Measurements from ENCODE around the gene CUEDC1. TPM values are rescaled to one million over a fixed set of nuclear protein-coding genes. Genes with fewer than 3 reads are reported as not detected.

The CUEDC1 gene
- total RNA-seq, 1 donor from 2014 or later: 3.9 TPM

DNA sequence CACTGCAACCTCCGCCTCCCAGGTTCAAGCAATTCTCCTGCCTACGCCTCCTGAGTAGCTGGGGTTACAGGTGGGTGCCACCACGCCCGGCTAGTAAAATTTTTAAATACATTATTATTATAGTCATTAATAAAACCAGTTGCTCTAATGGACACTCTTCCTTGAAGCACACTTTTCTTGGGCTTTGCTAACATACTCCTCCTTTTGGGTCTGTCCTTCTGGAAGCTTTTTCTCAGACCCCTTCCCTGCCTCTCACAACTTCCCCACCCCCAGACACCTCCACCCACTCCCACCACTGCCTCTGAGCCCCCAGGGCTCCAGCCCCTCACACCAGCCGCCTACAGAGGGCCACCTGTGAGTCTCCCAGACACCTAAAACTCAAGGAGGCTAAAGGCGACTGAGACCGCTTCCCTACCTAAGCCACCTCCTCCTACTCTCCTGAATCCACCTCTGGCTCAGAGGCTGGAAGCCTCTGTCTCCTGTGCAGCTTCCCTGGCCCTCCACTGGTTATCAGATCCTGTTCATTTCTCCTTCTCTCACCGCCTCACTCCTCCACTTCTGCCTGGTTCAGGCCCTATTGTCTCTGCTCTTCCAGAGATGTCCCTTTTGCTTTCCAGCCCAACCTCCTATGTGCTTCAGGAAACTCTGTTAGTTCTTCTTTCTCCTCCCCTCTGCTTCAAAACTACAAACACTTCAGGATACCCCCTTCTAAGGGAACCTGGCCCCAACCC lies 2.1 kb upstream of the CUEDC1 start:
- DNase-seq (ENCODE audit: low read depth in 2 of 2): no peak

- DNase-seq (ENCODE audit: low read depth in 2 of 2): no peak
These were observed 1.3 kb upstream of the CUEDC1 start for GRCh38 chr17:57956291-57957119.

GRCh38 chr17:57954397-57955182 lies 622 bp downstream of the CUEDC1 start:
- DNase-seq (ENCODE audit: low read depth in 2 of 2): peak in 1 of 2 donors; percentile 49

GRCh38 chr17:57953705-57954396 lies 1.4 kb downstream of the CUEDC1 start:
- no peak for DNase-seq (ENCODE audit: low read depth in 2 of 2)

GRCh38 chr17:57953219-57953618 lies 2.0 kb downstream of the CUEDC1 start:
- DNase-seq (ENCODE audit: low read depth in 2 of 2): no peak

DNA sequence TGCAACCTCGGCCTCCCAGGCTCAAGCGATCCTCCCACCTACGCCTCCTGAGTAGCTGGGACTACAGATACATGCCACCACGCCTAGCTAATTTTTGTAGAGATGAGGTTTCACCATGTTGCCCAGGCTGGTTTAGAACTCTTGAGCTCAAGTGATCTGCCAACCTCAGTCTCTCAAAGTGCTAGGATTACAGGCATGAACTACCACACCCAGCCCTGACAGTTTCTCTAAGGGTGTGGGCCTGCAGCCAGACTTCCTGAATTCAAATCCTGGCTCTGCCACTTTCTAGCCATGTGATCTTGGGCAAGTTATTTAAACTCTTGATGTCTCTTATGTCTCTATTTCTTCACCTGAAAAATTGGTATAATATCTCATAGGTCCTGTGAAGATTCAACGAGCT lies 5.6 kb downstream of the CUEDC1 start:
- no peak for DNase-seq (ENCODE audit: low read depth in 2 of 2)

DNA sequence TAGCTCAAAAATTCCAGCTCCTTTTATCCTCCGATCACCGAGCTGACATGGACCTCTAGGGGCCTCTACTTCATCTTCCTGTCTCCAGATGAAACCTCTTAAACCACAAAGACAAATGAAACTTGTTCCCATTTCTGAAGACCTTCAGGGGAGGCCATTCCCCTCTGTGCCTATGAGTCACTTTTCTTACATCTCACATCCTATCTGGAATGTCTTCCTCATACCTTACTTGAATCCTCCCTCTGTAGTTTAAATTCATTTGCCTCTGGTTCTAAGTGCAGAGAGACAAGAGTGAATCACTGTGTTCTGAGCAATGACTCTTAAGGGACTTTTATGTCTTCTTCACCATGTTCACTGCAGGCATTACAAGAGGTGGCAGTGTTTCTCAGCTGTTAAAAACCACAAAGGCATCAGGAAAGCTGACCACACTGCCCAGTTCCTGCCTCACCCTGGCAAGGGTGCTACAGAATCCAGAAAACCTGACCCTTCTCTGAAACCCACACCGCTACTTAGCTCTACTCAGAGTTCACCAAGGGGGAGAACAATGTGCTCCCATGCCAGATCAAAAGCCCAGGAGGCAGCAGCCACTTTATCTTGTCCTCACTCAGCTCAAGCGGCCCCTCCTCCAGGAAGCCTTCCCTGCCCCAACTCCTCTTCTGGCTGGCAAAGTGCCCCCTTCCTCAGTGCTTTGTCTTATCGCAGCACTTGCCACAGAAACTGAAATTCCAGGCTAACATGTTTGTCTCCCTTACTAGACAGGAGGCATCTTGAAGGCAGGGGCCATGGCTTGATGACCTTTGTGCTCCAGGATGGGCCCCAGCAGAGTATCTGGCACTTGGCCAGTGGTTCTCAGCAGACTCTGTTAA lies 6.4 kb downstream of the CUEDC1 start:
- DNase-seq (ENCODE audit: low read depth in 2 of 2): peak in 1 of 2 donors; percentile 50

DNA sequence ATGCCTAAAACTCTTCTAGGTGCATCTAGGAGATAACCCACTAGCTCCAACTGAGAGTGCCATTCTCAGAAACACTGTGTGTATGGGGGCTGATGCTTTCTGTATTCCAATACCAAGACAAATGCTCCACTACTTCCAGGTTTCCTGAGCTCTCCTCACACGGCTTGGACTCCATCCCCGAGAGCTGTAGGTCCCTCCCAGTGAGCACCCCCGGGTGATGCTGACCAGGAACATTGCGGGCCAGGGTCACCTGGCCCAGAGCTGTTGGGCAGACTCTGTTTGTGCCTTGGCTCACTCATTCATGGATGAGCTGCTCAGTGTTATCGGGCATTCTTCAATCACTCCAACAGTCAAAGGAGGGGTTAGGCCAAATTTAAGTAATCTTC lies 7.0 kb downstream of the CUEDC1 start:
- DNase-seq (ENCODE audit: low read depth in 2 of 2): no peak

DNA sequence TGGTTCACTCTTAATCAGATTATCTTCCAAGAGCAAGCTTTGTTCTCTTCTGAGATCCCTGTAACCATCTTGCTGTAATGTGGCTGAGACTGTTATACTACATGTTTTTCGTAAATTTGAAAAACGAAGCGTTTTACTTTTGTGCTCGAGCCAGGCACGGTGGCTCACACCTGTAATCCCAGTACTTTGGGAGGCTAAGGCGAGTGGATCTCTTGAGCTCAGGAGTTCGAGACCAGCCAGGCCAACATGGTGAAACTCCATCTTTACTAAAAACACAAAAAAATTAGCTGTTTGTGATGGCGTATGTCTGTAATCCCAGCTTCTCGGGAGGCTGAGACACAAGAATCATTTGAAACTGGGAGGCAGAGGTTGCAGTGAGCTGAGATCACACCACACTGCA lies 7.8 kb downstream of the CUEDC1 start:
- DNase-seq (ENCODE audit: low read depth in 2 of 2): no peak

DNA sequence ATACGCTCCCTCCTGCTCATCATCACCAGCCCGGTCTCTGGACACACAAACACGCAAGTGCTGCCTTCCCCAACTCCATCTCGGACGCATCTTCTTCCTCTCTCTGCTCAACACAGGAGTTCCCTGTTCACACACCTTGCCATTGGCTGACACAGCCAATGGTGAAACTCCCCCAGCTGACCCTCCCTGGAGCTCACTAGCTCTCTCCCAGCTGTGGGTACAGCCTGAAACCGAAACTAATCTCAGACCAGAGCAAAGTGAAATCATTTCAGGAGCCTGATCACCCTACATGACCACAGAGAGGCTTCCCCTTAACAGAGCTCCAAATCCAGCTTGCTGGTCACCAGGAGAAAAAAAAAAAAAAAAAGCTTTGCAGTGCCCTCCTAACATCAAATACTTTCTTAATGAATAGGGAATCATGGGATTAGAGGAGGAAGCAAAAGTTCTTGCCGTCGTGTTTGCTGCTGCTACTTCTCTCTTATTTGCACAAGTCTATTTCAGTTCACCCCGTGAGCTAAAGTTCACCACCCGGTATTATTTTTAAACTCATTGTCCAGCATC lies 8.3 kb downstream of the CUEDC1 start:
- DNase-seq (ENCODE audit: low read depth in 2 of 2): peak; percentile 52 to 64

DNA sequence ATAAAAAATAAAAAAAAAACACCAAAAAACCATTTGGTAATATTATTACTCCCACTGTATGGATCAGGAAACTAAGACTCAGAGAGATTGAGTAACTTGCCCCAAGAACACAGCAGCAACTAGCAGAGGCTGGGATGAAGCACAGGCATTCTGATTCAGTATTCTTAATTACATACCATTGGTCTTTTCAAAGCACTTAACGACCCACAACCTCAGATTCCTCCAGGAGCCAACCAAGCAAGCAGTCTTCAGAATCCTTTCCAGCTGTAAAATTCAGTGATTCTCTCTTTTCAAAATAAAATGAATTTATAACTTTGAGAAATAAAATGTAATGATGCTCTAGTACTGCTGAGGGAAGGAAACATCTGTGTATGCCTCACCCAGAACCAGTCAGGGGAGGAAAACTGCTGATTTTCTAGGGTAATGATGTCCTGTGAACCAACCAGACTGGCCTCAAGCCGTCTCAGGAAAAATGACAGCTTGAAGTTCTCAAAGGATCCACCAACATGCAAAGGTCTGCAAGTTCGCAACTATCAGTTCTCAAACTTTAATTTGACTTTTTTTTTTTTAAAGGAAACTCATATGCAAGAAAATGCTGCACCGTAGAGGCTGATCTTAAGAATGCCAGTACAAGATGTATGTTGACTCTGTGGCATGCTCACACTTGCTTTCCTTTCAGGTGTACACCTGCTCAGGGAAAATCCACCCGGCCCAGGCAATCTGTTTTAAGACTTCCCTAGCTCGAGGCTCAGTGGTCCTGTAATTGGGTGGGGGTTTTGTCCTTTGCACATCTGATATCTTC lies 9.0 kb downstream of the CUEDC1 start:
- DNase-seq (ENCODE audit: low read depth in 2 of 2): no peak

DNA sequence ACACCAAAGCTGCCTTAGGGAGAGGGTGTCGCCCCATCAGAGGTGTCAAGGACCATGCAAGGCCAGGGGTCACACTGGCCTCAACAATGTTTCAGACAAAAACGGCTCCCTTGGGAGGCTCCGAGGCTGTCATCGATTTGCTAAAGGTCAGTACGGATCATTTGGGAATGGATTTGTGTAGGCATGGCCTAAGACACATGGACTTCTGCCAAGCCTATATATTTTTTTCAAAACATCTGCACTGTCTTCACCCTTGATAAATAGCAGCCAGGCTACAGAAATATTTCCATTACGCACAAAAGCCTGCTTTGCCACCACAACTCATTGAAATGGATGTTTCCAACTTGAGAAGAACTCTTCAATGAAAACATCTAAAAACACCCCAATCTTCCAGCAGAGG lies 10.3 kb downstream of the CUEDC1 start:
- no peak for DNase-seq (ENCODE audit: low read depth in 2 of 2)

GRCh38 chr17:57943645-57944044 lies 11.6 kb downstream of the CUEDC1 start:
- no peak for DNase-seq (ENCODE audit: low read depth in 2 of 2)

DNA sequence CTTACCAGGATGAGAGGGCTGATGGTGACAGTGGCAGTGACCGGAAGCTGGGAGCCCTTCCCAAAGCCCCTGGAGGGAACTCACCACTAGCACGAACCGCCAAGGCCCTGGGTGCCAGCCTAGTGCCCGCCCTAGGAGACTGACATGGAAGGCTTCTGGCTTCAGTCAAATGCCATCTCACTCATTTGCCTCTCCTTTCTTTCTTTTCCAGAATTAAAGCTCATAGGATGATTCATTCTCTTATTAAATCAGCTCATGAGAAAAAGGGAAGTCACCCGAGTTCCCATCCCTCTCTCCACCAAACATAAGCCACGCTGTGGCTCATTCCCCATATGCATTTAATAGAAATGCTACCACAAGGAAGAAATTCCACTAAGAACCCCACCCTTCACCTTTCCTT lies 12.1 kb downstream of the CUEDC1 start:
- no peak for DNase-seq (ENCODE audit: low read depth in 2 of 2)

DNA sequence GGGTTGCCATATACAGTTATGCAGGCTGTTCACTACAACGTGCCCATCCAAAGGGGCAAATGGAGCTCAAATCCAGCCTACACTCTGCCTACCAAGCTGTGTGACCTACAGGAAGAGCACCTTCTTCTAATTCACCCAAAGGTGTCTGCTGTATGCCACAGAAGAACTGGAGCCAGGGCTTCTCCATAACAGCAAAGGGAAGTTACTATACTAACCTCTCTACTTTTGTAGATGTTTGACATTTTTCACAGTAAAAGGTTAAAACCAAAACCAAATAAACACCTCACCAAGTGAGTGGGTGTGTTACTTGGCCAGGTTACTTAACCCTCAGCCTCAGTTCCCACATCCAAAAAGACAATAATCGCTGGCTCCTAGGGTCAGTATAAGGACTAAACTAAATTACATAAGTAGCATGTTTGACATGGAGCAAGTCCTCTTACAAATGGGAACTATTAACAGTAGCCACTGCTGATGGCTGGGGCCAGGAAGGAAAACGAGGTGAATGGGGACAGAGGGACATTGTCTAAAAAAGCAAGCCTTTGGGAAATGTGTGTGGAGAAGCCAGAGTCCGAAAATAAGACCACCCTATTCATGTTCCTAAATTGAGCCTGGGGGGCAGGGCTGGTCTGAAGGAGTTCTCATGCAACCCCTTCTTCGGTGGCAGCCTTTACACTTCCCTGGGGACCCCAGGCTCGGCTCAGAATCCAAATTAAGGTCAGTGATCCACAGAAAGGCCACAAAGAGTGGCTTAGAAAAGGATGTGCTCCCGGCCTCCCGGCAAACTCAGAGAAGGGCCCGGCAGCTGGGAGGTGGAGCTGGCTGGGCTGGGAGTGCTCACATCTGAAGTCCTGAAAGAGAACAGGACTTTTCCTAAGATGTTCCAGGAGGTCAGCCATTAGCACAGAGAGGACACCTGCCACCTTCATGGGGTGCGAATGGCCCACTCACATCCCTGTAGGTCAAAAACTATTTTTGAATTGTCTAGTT lies 13.5 kb downstream of the CUEDC1 start:
- DNase-seq (ENCODE audit: low read depth in 2 of 2): no peak

DNA sequence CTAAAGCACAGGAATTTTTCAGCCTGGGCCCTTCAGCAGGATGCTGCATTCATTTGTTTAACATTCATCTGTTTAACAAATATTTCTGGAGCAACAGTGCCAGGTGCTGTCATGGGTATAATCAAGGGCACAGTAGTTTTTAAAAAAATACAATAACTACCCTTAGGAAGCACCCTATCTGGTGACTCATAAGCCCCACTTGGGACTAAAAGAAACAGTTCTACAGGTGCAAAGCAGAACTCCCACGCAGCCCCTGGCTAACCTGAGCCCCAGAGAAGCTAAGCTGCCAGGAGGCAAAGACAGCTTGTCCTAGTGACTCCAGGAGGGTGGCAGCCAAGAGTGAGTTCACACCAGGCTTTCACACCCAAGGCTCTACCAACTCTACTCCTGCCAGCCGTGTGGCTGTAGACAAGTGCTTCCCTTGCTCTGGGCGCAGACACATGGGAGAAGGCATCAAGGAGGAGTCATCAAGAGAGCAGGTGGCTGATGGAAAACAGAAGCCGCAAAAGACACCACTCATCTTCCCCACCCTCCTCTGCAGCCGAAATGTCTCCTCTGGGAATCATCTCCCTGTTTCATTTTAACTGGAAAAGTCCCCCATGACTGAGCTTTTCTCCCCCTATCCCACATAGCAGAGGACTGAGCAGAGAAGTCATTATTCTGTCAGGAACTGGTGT lies 14.4 kb downstream of the CUEDC1 start:
- no peak for DNase-seq (ENCODE audit: low read depth in 2 of 2)

DNA sequence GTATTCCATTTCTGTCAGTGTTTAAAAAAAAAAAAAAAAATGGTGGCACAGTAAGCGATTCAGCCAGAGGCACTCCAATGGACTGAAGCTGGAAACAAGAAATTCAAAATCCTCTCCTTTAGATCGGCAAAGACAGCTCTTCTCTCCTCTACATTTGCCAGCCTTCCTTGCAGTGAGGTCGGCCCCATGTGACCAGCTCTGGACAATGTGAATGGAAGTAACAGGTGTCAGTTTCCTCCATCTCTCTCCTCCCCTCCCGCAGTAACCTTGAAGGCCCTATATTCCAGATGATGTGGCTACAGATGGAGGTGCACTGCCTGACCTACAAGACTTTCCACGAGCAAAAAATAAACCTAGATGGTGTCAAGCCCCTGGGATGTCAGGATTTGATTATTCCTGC lies 15.0 kb downstream of the CUEDC1 start:
- no peak for DNase-seq (ENCODE audit: low read depth in 2 of 2)

- no peak for DNase-seq (ENCODE audit: low read depth in 2 of 2)
These were observed 15.4 kb downstream of the CUEDC1 start for GRCh38 chr17:57939797-57940196.
